Activated CD4-positive, alpha-beta T cell treated with anti-CD3 and anti-CD28 coated beads, Interleukin-2, amount 10 ng/mL, durations not matched to agents 7 days and 5 days (primary cell): ENCODE measurements around the gene CHRNA9. TPM values are rescaled to one million over a fixed set of nuclear protein-coding genes. Genes with fewer than 3 reads are reported as not detected.

Experiments
- CTCF ChIA-PET: fragments of 350-600 bp; sonication (Branson Sonifier 250); formaldehyde crosslinking; loops from one replicate; lab custom pipeline; 2021; ENCODE audit warnings: antibody characterized with exemption; lab: Charles Lee
- POLR2A ChIA-PET: fragments of 350-600 bp; sonication (Branson Sonifier 250); formaldehyde crosslinking; loops from one replicate; lab custom pipeline; 2021; ENCODE audit warnings: antibody characterized with exemption; lab: Charles Lee
- DNase-seq: peaks from one replicate; pipeline ENCODE4 v3.0.0-alpha.2; 2020
- H3K27ac Mint-ChIP-seq: one replicate; pipeline ENCODE4 v1.8.0; 2021; ENCODE audit warnings: mild to moderate bottlenecking, moderate library complexity, mixed read lengths
- H3K27me3 Mint-ChIP-seq: one replicate; pipeline ENCODE4 v1.8.0; 2021; ENCODE audit warnings: mixed read lengths
- H3K36me3 Mint-ChIP-seq: one replicate; pipeline ENCODE4 v1.8.0; 2021; ENCODE audit warnings: low read depth, mixed read lengths
- H3K4me1 Mint-ChIP-seq: one replicate; pipeline ENCODE4 v1.8.0; 2021; ENCODE audit warnings: mixed read lengths
- H3K4me3 Mint-ChIP-seq: one replicate; pipeline ENCODE4 v1.8.0; 2021; ENCODE audit warnings: mild to moderate bottlenecking, moderate library complexity, mixed read lengths
- H3K9me3 Mint-ChIP-seq: one replicate; pipeline ENCODE4 v1.8.0; 2021; ENCODE audit warnings: mixed read lengths
- total RNA-seq, 2 experiments: library from RNA; stranded (reverse); gene quantifications; one replicate each; pipeline ENCODE4 v1.2.3, GENCODE V29; 2021

Gene CHRNA9
- total RNA-seq, 2 experiments from 2014 or later = not detected

- POLR2A ChIA-PET = no interaction called here
- Mint-ChIP-seq H3K4me1 (peaks cover 8% of the 10 kb centered on the region), H3K9me3 (no peaks in the 10 kb centered on the region), H3K27ac (no peak overlapping the region), H3K4me3 (no peak overlapping the region), H3K27me3 (peaks cover 1% of the 10 kb centered on the region), H3K36me3 (no peaks in the 10 kb centered on the region)
- DNase-seq = no peak
- CTCF ChIA-PET = interaction anchor here (2.8 kb wide), 1 partner anchor 13 kb away, joined by 12 read pairs; no protein-coding TSS in a partner anchor
These were observed 5.3 kb upstream of the CHRNA9 start for GRCh38 chr4:40329805-40330204.

- peaks cover 1% of the 10 kb centered on the region for H3K27me3 Mint-ChIP-seq
- no peak for DNase-seq
- CTCF ChIA-PET = no interaction called here
These were observed 4.6 kb upstream of the CHRNA9 start for GRCh38 chr4:40330536-40330935.

DNA sequence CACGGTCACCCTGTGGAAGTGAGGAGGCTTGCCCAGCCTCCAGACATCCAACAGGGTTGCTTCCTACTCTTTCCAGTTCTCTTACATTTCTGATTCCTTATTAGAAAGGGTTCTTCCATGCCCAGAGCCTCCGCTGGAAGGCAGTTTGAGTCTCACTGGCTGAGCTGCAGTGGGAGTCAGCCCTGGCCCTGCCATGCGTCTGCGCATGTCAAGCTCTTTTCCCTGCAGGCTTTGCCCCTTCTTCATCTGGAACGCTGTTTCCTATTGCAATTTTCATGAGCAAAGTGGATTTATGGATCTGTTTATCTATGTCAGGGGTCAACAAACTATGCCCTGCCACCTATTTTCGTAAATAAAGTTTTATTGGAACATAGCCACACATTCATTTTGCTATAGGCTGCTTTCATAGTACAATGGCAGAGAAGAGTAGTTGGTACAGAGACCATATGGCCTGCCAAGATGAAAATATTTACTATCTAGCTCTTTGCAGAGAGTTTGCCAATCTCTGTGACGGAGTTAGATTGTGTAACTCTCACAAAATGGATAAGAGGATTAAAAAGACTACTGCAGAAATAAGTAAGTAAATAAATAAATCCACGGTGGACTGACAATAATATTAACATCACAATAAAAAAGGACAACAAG lies 3.9 kb upstream of the CHRNA9 start:
- ChIA-PET POLR2A (no interaction called here), CTCF (no interaction called here)
- Mint-ChIP-seq H3K4me1 (no peaks in the 10 kb centered on the region), H3K9me3 (no peaks in the 10 kb centered on the region), H3K36me3 (no peaks in the 10 kb centered on the region), H3K27ac (no peak overlapping the region), H3K4me3 (no peak overlapping the region), H3K27me3 (peaks cover 4% of the 10 kb centered on the region)
- no peak for DNase-seq

More at GRCh38 chr4:40330536-40330935, 4.6 kb upstream of the CHRNA9 start:
- H3K36me3 Mint-ChIP-seq = no peaks in the 10 kb centered on the region
- no peak overlapping the region for H3K4me3 Mint-ChIP-seq
- no peak overlapping the region for H3K27ac Mint-ChIP-seq
- POLR2A ChIA-PET = no interaction called here
- no peaks in the 10 kb centered on the region for H3K9me3 Mint-ChIP-seq
- peaks cover 2% of the 10 kb centered on the region for H3K4me1 Mint-ChIP-seq

GRCh38 chr4:40331961-40332360 lies 3.2 kb upstream of the CHRNA9 start:
- H3K27ac Mint-ChIP-seq = no peak overlapping the region
- H3K4me1 Mint-ChIP-seq = peaks cover 3% of the 10 kb centered on the region

DNA sequence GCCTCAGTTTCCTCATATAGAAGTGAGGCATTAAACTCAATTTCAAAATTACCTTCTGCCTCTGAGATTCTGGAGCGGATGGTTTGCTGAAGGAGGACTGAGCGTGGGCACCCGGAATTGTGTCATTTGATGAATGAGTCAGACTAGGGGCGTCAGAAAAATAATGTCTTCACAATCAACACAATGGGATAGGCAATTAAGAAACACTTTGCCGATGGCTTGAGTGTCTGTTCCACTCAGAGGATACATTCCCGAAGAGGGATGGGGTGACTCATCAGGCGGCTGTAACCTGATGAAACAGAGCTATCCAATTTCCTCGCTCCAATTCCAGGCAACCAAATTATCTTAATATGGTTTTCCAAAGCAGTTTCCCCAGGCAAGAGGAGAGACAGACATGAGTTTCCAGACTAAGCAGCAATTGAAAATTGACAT lies 1.2 kb upstream of the CHRNA9 start:
- Mint-ChIP-seq H3K36me3 (no peaks in the 10 kb centered on the region), H3K9me3 (no peaks in the 10 kb centered on the region), H3K4me1 (peaks cover 13% of the 10 kb centered on the region), H3K27me3 (peaks cover 4% of the 10 kb centered on the region), H3K27ac (no peak overlapping the region), H3K4me3 (no peak overlapping the region)
- ChIA-PET CTCF (interaction anchor here (1.3 kb wide), 1 partner anchor 14 kb away, joined by 6 read pairs; no protein-coding TSS in a partner anchor), POLR2A (no interaction called here)
- no peak for DNase-seq

More at GRCh38 chr4:40331961-40332360, 3.2 kb upstream of the CHRNA9 start:
- Mint-ChIP-seq H3K4me3 (no peak overlapping the region), H3K27me3 (peaks cover 4% of the 10 kb centered on the region), H3K36me3 (no peaks in the 10 kb centered on the region), H3K9me3 (no peaks in the 10 kb centered on the region)
- POLR2A ChIA-PET = no interaction called here
- no peak for DNase-seq
- CTCF ChIA-PET = interaction anchor here (0.7 kb wide), 1 partner anchor 952 kb away, joined by 3 read pairs; no protein-coding TSS in a partner anchor

GRCh38 chr4:40335525-40335894 lies 377 bp downstream of the CHRNA9 start:
- ChIA-PET CTCF (interaction anchor here (0.6 to 2.5 kb wide), 3 partner anchors 10 to 544 kb away, joined by 3 to 9 read pairs (median 3); no protein-coding TSS in a partner anchor), POLR2A (no interaction called here)
- no peak for DNase-seq

DNA sequence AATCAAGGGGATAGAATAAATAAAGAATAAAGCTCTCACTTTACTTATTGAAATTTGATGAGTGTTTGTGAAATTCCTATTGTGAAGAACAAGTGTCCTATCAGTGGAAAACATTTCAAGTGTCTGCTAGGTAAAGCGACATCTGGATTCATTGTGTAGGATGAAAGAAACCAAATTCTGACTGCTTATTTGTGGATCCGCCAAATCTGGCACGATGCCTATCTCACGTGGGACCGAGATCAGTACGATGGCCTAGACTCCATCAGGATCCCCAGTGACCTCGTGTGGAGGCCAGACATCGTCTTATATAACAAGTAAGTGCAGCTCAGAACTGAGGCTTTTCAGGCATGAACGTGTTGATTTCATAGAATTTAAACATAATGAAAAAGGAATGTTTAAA lies 1.9 kb downstream of the CHRNA9 start:
- peaks cover 4% of the 10 kb centered on the region for H3K27me3 Mint-ChIP-seq
- H3K4me3 Mint-ChIP-seq = no peak overlapping the region
- peaks cover 16% of the 10 kb centered on the region for H3K4me1 Mint-ChIP-seq
- no peak for DNase-seq
- CTCF ChIA-PET = interaction anchor here (0.6 to 2.5 kb wide), 3 partner anchors 12 to 1427 kb away, joined by 4 to 9 read pairs (median 5); no protein-coding TSS in a partner anchor
- POLR2A ChIA-PET = no interaction called here
- H3K9me3 Mint-ChIP-seq = peaks cover 2% of the 10 kb centered on the region
- peaks cover under 1% of the 10 kb centered on the region for H3K36me3 Mint-ChIP-seq
- H3K27ac Mint-ChIP-seq = no peak overlapping the region

More at GRCh38 chr4:40335525-40335894, 377 bp downstream of the CHRNA9 start:
- Mint-ChIP-seq H3K36me3 (no peaks in the 10 kb centered on the region), H3K4me3 (no peak overlapping the region), H3K4me1 (peaks cover 16% of the 10 kb centered on the region), H3K9me3 (no peaks in the 10 kb centered on the region), H3K27ac (no peak overlapping the region), H3K27me3 (peaks cover 4% of the 10 kb centered on the region)

DNA sequence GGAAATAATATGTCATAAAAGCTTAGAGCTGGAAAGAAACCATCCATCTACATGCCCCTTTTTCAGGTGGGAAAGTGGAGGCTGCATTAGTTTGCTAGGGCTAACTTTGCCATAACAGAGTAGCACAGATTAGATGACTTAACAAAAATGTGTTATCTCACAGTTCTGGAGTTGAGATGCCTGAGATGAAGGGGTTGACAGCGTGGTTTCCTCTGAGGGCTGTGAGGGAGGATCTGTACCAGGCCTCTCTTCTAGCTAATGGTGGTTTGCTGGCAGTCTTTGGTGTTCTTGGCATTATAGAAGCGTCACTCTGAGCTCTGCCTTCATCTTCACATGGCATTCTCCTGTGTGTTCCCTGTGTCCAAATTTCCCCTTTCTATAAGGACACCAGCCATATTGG lies 2.4 kb downstream of the CHRNA9 start:
- H3K9me3 Mint-ChIP-seq = peaks cover 6% of the 10 kb centered on the region
- no peak overlapping the region for H3K4me3 Mint-ChIP-seq
- H3K36me3 Mint-ChIP-seq = peaks cover 5% of the 10 kb centered on the region
- no peak overlapping the region for H3K27ac Mint-ChIP-seq
- H3K27me3 Mint-ChIP-seq = peaks cover 9% of the 10 kb centered on the region
- DNase-seq = peak; percentile 36
- POLR2A ChIA-PET = no interaction called here
- H3K4me1 Mint-ChIP-seq = peaks cover 16% of the 10 kb centered on the region
- CTCF ChIA-PET = interaction anchor here (0.6 to 1.9 kb wide), 3 partner anchors 10 to 1427 kb away, joined by 3 to 5 read pairs (median 4); no protein-coding TSS in a partner anchor

DNA sequence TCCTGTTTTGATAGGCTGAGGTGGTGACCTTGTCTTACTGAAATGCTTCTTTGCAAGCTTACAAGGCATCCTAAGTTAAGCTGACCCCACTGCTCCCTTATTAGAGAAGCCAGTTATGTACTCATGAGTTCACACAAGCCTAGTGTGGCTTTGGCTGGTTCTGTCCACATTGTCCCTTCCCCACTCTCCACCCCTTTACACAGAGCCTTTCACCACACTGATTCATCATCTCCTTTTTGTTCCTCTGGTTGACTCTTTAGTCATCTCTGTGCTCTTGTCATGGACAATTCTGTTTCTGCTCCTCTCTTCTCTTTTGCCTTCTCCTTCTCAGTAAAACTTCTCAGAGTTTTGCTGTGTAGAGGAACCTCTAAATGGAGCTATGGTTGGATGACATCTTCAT lies 4.9 kb downstream of the CHRNA9 start:
- Mint-ChIP-seq H3K4me1 (peaks cover 16% of the 10 kb centered on the region), H3K9me3 (peaks cover 17% of the 10 kb centered on the region), H3K27me3 (peaks cover 14% of the 10 kb centered on the region), H3K27ac (no peak overlapping the region), H3K36me3 (peaks cover 5% of the 10 kb centered on the region), H3K4me3 (no peak overlapping the region)
- ChIA-PET POLR2A (no interaction called here), CTCF (interaction anchor here (0.8 to 3.1 kb wide), 3 partner anchors 14 to 284 kb away, joined by 3 to 15 read pairs (median 7); no protein-coding TSS in a partner anchor)
- DNase-seq = no peak

GRCh38 chr4:40347472-40347871 lies 12.3 kb downstream of the CHRNA9 start:
- ChIA-PET CTCF (interaction anchor here (0.8 to 1.2 kb wide), 3 partner anchors 13 to 31 kb away, joined by 3 to 6 read pairs (median 3); no protein-coding TSS in a partner anchor), POLR2A (no interaction called here)
- Mint-ChIP-seq H3K27me3 (peaks cover 10% of the 10 kb centered on the region), H3K36me3 (peaks cover 3% of the 10 kb centered on the region), H3K27ac (no peak overlapping the region), H3K4me1 (peaks cover 11% of the 10 kb centered on the region), H3K9me3 (peaks cover 16% of the 10 kb centered on the region), H3K4me3 (no peak overlapping the region)
- DNase-seq = no peak

- no peak overlapping the region for H3K27ac Mint-ChIP-seq
- H3K4me1 Mint-ChIP-seq = peaks cover 11% of the 10 kb centered on the region
- CTCF ChIA-PET = interaction anchor here (1.2 kb wide), 1 partner anchor 14 kb away, joined by 6 read pairs; no protein-coding TSS in a partner anchor
- peaks cover 10% of the 10 kb centered on the region for H3K9me3 Mint-ChIP-seq
- peaks cover 7% of the 10 kb centered on the region for H3K27me3 Mint-ChIP-seq
- H3K4me3 Mint-ChIP-seq = no peak overlapping the region
- H3K36me3 Mint-ChIP-seq = peaks cover 2% of the 10 kb centered on the region
- DNase-seq = no peak
- POLR2A ChIA-PET = no interaction called here
These were observed 12.9 kb downstream of the CHRNA9 start for GRCh38 chr4:40348000-40348399.

GRCh38 chr4:40349561-40350198 lies 14.5 kb downstream of the CHRNA9 start:
- no peak overlapping the region for H3K27ac Mint-ChIP-seq
- H3K9me3 Mint-ChIP-seq = peaks cover 4% of the 10 kb centered on the region
- H3K36me3 Mint-ChIP-seq = peaks cover 2% of the 10 kb centered on the region
- ChIA-PET CTCF (no interaction called here), POLR2A (no interaction called here)
- peaks cover 11% of the 10 kb centered on the region for H3K4me1 Mint-ChIP-seq
- no peak for DNase-seq
- peaks cover 4% of the 10 kb centered on the region for H3K27me3 Mint-ChIP-seq
- H3K4me3 Mint-ChIP-seq = no peak overlapping the region
